ENCODE results near the gene SRP54.

GRCh38 chr14:34978444-34978843 lies 4.3 kb upstream of the SRP54 start:
- TF ChIP-seq CTCF (IDR thresholded peaks at IDR 0.05) (no peak), POLR2A (IDR thresholded peaks at IDR 0.05; ENCODE audit: low read length) (no peak), RFX5 (IDR thresholded peaks at IDR 0.05) (no peak), POLR2AphosphoS2 (conservative IDR thresholded peaks at IDR 0.05; ENCODE audit: low read length) (no peak), REST (IDR thresholded peaks at IDR 0.05) (no peak)

Measured in A549 (cell line).